OCI-LY1 (cell line): ENCODE measurements around the gene LIM2.
"Not testable (repeated sequence)": the region's sequence is repeated elsewhere in the genome, so short reads cannot be mapped to it uniquely, and the experiment has no call there.

Source experiments
- H2AFZ ChIP-seq: fragments of 200-600 bp; sonication (generic), shearing (Covaris generic); 2 replicates; pipeline ENCODE4 v1.6.0; 2014; ENCODE audit warnings: antibody characterized with exemption, mild to moderate bottlenecking, low read length
- H3F3A ChIP-seq: fragments of 200-600 bp; sonication (generic), shearing (Covaris generic); 2 replicates; pipeline ENCODE4 v1.6.0; 2014; ENCODE audit warnings: mild to moderate bottlenecking, antibody characterized with exemption, low read length, moderate library complexity; ENCODE audit not compliant: insufficient read depth
- H3K27ac ChIP-seq: fragments of 200-600 bp; sonication (generic); 2 replicates; pipeline ENCODE4 v1.5.1; 2014; ENCODE audit warnings: low read length, mixed run types, mild to moderate bottlenecking, low read depth; ENCODE audit not compliant: poor library complexity, severe bottlenecking
- H3K27me3 ChIP-seq: fragments of 200-600 bp; sonication (generic); 2 replicates; pipeline ENCODE4 v1.6.0; 2014; ENCODE audit warnings: antibody characterized with exemption, mild to moderate bottlenecking, low read length, moderate library complexity; ENCODE audit not compliant: insufficient read depth
- H3K36me3 ChIP-seq: fragments of 200-600 bp; sonication (generic); 2 replicates; pipeline ENCODE4 v1.6.1; 2014; ENCODE audit warnings: mild to moderate bottlenecking, antibody characterized with exemption, low read length, moderate library complexity, mixed read lengths; ENCODE audit not compliant: insufficient read depth
- H3K4me1 ChIP-seq: fragments of 200-600 bp; sonication (generic); 2 replicates; pipeline ENCODE4 v1.5.1; 2014; ENCODE audit warnings: mild to moderate bottlenecking, low read length, moderate library complexity; ENCODE audit not compliant: insufficient read depth, severe bottlenecking
- H3K4me2 ChIP-seq: fragments of 200-600 bp; sonication (generic), shearing (Covaris generic); 2 replicates; pipeline ENCODE4 v1.6.1; 2014; ENCODE audit warnings: low read length
- H3K4me3 ChIP-seq: fragments of 200-600 bp; sonication (generic); 2 replicates; pipeline ENCODE4 v1.5.1; 2014; ENCODE audit warnings: low read length, low read depth, mild to moderate bottlenecking, mixed read lengths; ENCODE audit not compliant: poor library complexity, severe bottlenecking
- H3K79me2 ChIP-seq: fragments of 200-600 bp; shearing (Covaris generic); 2 replicates; pipeline ENCODE4 v1.6.1; 2016; ENCODE audit warnings: mixed run types, low read length, mixed read lengths; ENCODE audit not compliant: insufficient read depth
- H3K9ac ChIP-seq: fragments of 200-600 bp; sonication (generic), shearing (Covaris generic); 2 replicates; pipeline ENCODE4 v1.6.1; 2014; ENCODE audit warnings: mild to moderate bottlenecking, low read length, mixed read lengths
- H3K9me2 ChIP-seq: fragments of 200-600 bp; sonication (generic), shearing (Covaris generic); 2 replicates; pipeline ENCODE4 v1.6.1; 2014; ENCODE audit warnings: low read depth, mild to moderate bottlenecking, low read length, mixed read lengths
- H3K9me3 ChIP-seq: fragments of 200-600 bp; shearing (Covaris generic); 2 replicates; pipeline ENCODE4 v1.6.1; 2014; ENCODE audit warnings: low read length, mixed read lengths
- H4K20me1 ChIP-seq: fragments of 200-600 bp; sonication (generic), shearing (Covaris generic); 2 replicates; pipeline ENCODE4 v1.6.0; 2016; ENCODE audit warnings: mild to moderate bottlenecking, low read length; ENCODE audit not compliant: insufficient read depth
- EZH2 ChIP-seq: fragments of 200-600 bp; sonication (generic), shearing (Covaris generic); IDR thresholded peaks from 2 replicates; pipeline ENCODE4 v1.8.0; 2017; ENCODE audit warnings: borderline replicate concordance, mixed run types, mild to moderate bottlenecking, antibody characterized with exemption, low read length, moderate library complexity, mixed read lengths
- TF ChIP-seq, protein P1 (sequence below): fragments of 200-600 bp; sonication (generic), shearing (Covaris generic); IDR thresholded peaks from 2 replicates; pipeline ENCODE4 v1.5.1; 2017; ENCODE audit warnings: mild to moderate bottlenecking, antibody characterized with exemption, low read length, moderate library complexity, mixed read lengths

LIM2 gene

GRCh38 chr19:51399231-51399630 is 11.5 kb upstream of the LIM2 start:
- H3F3A ChIP-seq, result no peaks in the 10 kb centered on the region
- 0 out of 2 replicates have a peak, but pooled peaks cover 7% of the 10 kb centered on the region for H3K9me3 ChIP-seq
- no peaks in the 10 kb centered on the region for H3K27me3 ChIP-seq
- no peaks in the 10 kb centered on the region for H3K9me2 ChIP-seq
- peaks cover 17% of the 10 kb centered on the region for H3K4me1 ChIP-seq
- no peaks in the 10 kb centered on the region; the same call in 1 of the 2 replicates for H3K36me3 ChIP-seq
- H3K4me2 ChIP-seq, result no peak overlapping the region
- no peak overlapping the region for H3K9ac ChIP-seq
- no peaks in the 10 kb centered on the region for H3K79me2 ChIP-seq
- H3K27ac ChIP-seq, result no peak overlapping the region
- no peak overlapping the region for H2AFZ ChIP-seq
- no peak overlapping the region for H3K4me3 ChIP-seq
- no peaks in the 10 kb centered on the region for H4K20me1 ChIP-seq
- no peak for TF ChIP-seq EZH2
- TF ChIP-seq, protein P1, sequence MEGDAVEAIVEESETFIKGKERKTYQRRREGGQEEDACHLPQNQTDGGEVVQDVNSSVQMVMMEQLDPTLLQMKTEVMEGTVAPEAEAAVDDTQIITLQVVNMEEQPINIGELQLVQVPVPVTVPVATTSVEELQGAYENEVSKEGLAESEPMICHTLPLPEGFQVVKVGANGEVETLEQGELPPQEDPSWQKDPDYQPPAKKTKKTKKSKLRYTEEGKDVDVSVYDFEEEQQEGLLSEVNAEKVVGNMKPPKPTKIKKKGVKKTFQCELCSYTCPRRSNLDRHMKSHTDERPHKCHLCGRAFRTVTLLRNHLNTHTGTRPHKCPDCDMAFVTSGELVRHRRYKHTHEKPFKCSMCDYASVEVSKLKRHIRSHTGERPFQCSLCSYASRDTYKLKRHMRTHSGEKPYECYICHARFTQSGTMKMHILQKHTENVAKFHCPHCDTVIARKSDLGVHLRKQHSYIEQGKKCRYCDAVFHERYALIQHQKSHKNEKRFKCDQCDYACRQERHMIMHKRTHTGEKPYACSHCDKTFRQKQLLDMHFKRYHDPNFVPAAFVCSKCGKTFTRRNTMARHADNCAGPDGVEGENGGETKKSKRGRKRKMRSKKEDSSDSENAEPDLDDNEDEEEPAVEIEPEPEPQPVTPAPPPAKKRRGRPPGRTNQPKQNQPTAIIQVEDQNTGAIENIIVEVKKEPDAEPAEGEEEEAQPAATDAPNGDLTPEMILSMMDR, result no peak

- Histone ChIP-seq H2AFZ (no peak overlapping the region), H3K9ac (no peak overlapping the region)
These were observed 10.4 kb upstream of the LIM2 start for GRCh38 chr19:51398096-51398704.

DNA sequence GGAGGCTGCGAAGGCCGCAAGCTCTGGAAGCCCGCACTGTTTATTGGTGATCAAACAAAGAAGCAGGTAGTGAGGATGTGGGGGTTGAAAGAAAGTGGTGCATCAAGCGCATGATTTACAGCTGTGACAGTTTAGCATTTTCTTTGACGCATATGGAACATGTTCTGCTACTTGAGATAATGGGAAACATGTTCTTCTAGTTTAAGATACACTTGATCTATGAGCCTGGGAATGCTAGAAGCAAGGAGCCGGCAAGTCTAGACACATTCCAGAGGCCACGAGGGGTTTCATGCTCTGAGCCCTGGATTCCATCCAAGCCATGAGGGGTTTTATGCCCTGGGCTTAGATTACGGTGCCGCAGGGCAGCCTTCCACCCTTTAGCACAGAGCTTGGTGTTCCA is 9.7 kb upstream of the LIM2 start:
- H3F3A ChIP-seq, H3K4me3 ChIP-seq, H3K9ac ChIP-seq, H3K36me3 ChIP-seq, H3K4me2 ChIP-seq, H3K9me2 ChIP-seq, H4K20me1 ChIP-seq, H2AFZ ChIP-seq, H3K79me2 ChIP-seq, H3K27me3 ChIP-seq, H3K9me3 ChIP-seq, H3K27ac ChIP-seq: not testable (repeated sequence)
- H3K4me1 ChIP-seq, result peaks cover 23% of the 10 kb centered on the region

More at GRCh38 chr19:51398096-51398704, 10.4 kb upstream of the LIM2 start:
- Histone ChIP-seq H3K4me2 (no peak overlapping the region), H3K4me3 (no peak overlapping the region), H3K36me3 (no peaks in the 10 kb centered on the region; the same call in 1 of the 2 replicates), H3F3A (no peaks in the 10 kb centered on the region), H3K9me2 (no peaks in the 10 kb centered on the region), H3K4me1 (peaks cover 23% of the 10 kb centered on the region), H3K27ac (no peak overlapping the region), H3K27me3 (no peaks in the 10 kb centered on the region), H3K9me3 (0 out of 2 replicates have a peak, but pooled peaks cover 7% of the 10 kb centered on the region), H4K20me1 (no peaks in the 10 kb centered on the region), H3K79me2 (no peaks in the 10 kb centered on the region)
- TF ChIP-seq, protein P1, result peak; percentile 62
- TF ChIP-seq EZH2, result no peak

- Histone ChIP-seq H3K9me3 (no peaks in the 10 kb centered on the region), H3K9me2 (no peaks in the 10 kb centered on the region), H3K79me2 (no peaks in the 10 kb centered on the region), H3K9ac (no peak overlapping the region), H3K4me1 (peaks cover 28% of the 10 kb centered on the region), H3K27ac (peak overlapping the region; percentile 89), H4K20me1 (no peaks in the 10 kb centered on the region), H2AFZ (no peak overlapping the region), H3K4me2 (peak overlapping the region; percentile 90; the same call in 1 of the 2 replicates), H3F3A (no peaks in the 10 kb centered on the region), H3K4me3 (no peak overlapping the region), H3K36me3 (no peaks in the 10 kb centered on the region), H3K27me3 (no peaks in the 10 kb centered on the region)
- TF ChIP-seq, protein P1, result no peak
- TF ChIP-seq EZH2, result no peak
These were observed 8.4 kb upstream of the LIM2 start for GRCh38 chr19:51396175-51396574.
